DND-41 (cell line): ENCODE measurements around the gene GPR183.

ENCODE experiments used
- ATAC-seq: fragments of 200-7000 bp; cut with Tn5 transposase; 3 replicates; pipeline ENCODE4 v1.9.1; 2021; ENCODE audit warnings: low read depth; ENCODE audit not compliant: insufficient read depth
- DNase-seq: peaks from one replicate; pipeline ENCODE4 v3.0.0-alpha.2; 2020
- H2AFZ ChIP-seq: 2 replicates; pipeline ENCODE4 v1.6.0; 2012; ENCODE audit warnings: low read depth, low read length
- H3K27ac ChIP-seq: 2 replicates; pipeline ENCODE4 v1.5.1; 2012; ENCODE audit warnings: low read length, inconsistent platforms
- H3K27me3 ChIP-seq: fragments of 200-600 bp; sonication (generic); 2 replicates; pipeline ENCODE4 v1.6.0; 2012; ENCODE audit warnings: low read length, mild to moderate bottlenecking, inconsistent platforms; ENCODE audit not compliant: insufficient read depth, poor library complexity
- H3K36me3 ChIP-seq: 2 replicates; pipeline ENCODE4 v1.5.1; 2012; ENCODE audit warnings: low read length, inconsistent platforms; ENCODE audit not compliant: insufficient read depth
- H3K4me1 ChIP-seq: 2 replicates; pipeline ENCODE4 v1.5.1; 2012; ENCODE audit warnings: mild to moderate bottlenecking, low read length; ENCODE audit not compliant: insufficient read depth
- H3K4me2 ChIP-seq: 2 replicates; pipeline ENCODE4 v1.6.0; 2012; ENCODE audit warnings: mild to moderate bottlenecking, moderate library complexity, low read length, inconsistent platforms; ENCODE audit not compliant: insufficient read depth
- H3K4me3 ChIP-seq, 2 experiments: fragments of 200-600 bp in 1 of 2; shearing (Covaris generic) in 1 of 2; 2 replicates each; pipeline ENCODE4 v1.5.1; 2012 to 2016; ENCODE audit warnings: inconsistent platforms in 2 of 2, low read length in 2 of 2, mild to moderate bottlenecking in 2 of 2, low read depth in 1 of 2, moderate library complexity in 1 of 2
- H3K79me2 ChIP-seq: 2 replicates; pipeline ENCODE4 v1.6.0; 2012; ENCODE audit warnings: low read length, inconsistent platforms; ENCODE audit not compliant: insufficient read depth
- H3K9ac ChIP-seq: 2 replicates; pipeline ENCODE4 v1.6.0; 2012; ENCODE audit warnings: low read depth, mild to moderate bottlenecking, inconsistent platforms, low read length, moderate library complexity
- H3K9me3 ChIP-seq: 2 replicates; pipeline ENCODE4 v1.5.1; 2012; ENCODE audit warnings: low read length, moderate library complexity, mild to moderate bottlenecking, inconsistent platforms; ENCODE audit not compliant: insufficient read depth, severe bottlenecking
- H4K20me1 ChIP-seq: 2 replicates; pipeline ENCODE4 v1.6.0; 2012; ENCODE audit warnings: low read length; ENCODE audit not compliant: insufficient read depth
- EZH2 ChIP-seq: IDR thresholded peaks from 3 replicates; pipeline ENCODE4 v1.6.1; 2012; ENCODE audit warnings: borderline replicate concordance, low read depth, mild to moderate bottlenecking, moderate library complexity, low read length, inconsistent platforms; ENCODE audit not compliant: severe bottlenecking
- TF ChIP-seq, protein P1 (sequence below): IDR thresholded peaks from 2 replicates; pipeline ENCODE4 v1.5.1; 2012; ENCODE audit warnings: borderline replicate concordance, low read length, moderate library complexity, mild to moderate bottlenecking; ENCODE audit not compliant: poor library complexity, severe bottlenecking; ENCODE audit errors: extremely low read depth

Gene GPR183

DNA sequence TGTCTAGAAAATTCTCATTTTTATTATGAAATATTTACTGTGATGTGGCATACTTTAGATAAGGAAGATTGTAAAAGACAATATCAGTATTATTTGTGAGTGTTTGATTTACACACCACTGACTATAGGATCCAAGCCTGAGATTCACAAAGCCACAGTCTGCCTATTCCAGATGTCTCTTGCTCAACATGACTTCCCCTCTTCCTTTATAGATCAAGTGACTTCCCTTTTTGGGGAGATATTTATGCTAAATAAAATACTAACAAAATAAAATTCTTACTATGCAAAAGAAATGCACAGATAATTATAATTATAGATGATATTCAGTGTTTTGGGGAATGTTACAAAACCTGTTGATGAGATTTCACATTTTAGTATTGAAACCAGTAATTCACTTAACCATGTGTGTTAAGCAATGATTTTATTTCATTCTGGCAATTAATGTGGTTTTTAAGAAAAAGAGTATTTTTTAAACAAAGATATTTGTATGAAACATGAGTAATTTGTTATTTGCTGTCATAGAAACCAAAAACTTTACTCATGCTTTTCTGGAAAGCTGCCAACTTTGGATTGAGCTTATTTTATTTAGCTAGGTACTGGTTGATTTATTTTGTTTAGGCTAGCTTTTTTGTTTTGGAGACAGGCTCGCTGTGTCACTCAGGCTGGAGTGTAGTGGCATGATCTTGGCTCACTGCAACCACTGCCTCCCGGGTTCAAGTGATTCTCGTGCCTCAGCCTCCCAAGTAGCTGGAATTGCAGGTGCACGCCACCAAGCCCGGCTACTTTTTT lies 13.7 kb upstream of the GPR183 start:
- no peak overlapping the region for H3K4me2 ChIP-seq
- no peaks in the 10 kb centered on the region for H4K20me1 ChIP-seq
- H3K27ac ChIP-seq: no peak overlapping the region

GRCh38 chr13:99316657-99317256 lies 9.6 kb upstream of the GPR183 start:
- DNase-seq (no peak), ATAC-seq (no peak)
- TF ChIP-seq EZH2: no peak
- TF ChIP-seq, protein P1, sequence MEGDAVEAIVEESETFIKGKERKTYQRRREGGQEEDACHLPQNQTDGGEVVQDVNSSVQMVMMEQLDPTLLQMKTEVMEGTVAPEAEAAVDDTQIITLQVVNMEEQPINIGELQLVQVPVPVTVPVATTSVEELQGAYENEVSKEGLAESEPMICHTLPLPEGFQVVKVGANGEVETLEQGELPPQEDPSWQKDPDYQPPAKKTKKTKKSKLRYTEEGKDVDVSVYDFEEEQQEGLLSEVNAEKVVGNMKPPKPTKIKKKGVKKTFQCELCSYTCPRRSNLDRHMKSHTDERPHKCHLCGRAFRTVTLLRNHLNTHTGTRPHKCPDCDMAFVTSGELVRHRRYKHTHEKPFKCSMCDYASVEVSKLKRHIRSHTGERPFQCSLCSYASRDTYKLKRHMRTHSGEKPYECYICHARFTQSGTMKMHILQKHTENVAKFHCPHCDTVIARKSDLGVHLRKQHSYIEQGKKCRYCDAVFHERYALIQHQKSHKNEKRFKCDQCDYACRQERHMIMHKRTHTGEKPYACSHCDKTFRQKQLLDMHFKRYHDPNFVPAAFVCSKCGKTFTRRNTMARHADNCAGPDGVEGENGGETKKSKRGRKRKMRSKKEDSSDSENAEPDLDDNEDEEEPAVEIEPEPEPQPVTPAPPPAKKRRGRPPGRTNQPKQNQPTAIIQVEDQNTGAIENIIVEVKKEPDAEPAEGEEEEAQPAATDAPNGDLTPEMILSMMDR: no peak
- H3K36me3 ChIP-seq: peaks cover 45% of the 10 kb centered on the region
- H3K79me2 ChIP-seq: 0 out of 2 replicates have a peak, but pooled peaks cover 4% of the 10 kb centered on the region
- no peaks in the 10 kb centered on the region for H3K27me3 ChIP-seq
- no peak overlapping the region for H2AFZ ChIP-seq
- no peaks in the 10 kb centered on the region for H3K9me3 ChIP-seq
- H3K4me3 ChIP-seq: no peak overlapping the region
- no peak overlapping the region for H3K9ac ChIP-seq
- peaks cover 5% of the 10 kb centered on the region for H4K20me1 ChIP-seq
- H3K4me2 ChIP-seq: no peak overlapping the region
- no peak overlapping the region for H3K27ac ChIP-seq
- no peaks in the 10 kb centered on the region for H3K4me1 ChIP-seq

More for the DNA sequence above, 13.7 kb upstream of the GPR183 start:
- ATAC-seq (no peak), DNase-seq (no peak)
- TF ChIP-seq, protein P1: no peak
- no peak for TF ChIP-seq EZH2
- Histone ChIP-seq H3K79me2 (no peaks in the 10 kb centered on the region), H3K9me3 (no peaks in the 10 kb centered on the region), H3K36me3 (peaks cover 67% of the 10 kb centered on the region), H3K4me1 (peaks cover 5% of the 10 kb centered on the region), H3K9ac (no peak overlapping the region), H3K4me3 (no peak overlapping the region), H3K27me3 (no peaks in the 10 kb centered on the region), H2AFZ (no peak overlapping the region)

- H3K9me3 ChIP-seq: no peaks in the 10 kb centered on the region
- H3K36me3 ChIP-seq: peaks cover 46% of the 10 kb centered on the region
- peaks cover 7% of the 10 kb centered on the region for H4K20me1 ChIP-seq
- no peak overlapping the region for H3K9ac ChIP-seq
- H3K27me3 ChIP-seq: no peaks in the 10 kb centered on the region
- no peak for TF ChIP-seq EZH2
- TF ChIP-seq, protein P1: no peak
- no peak overlapping the region for H3K4me2 ChIP-seq
- no peaks in the 10 kb centered on the region for H3K4me1 ChIP-seq
- no peak overlapping the region for H3K27ac ChIP-seq
- H3K79me2 ChIP-seq: 0 out of 2 replicates have a peak, but pooled peaks cover 4% of the 10 kb centered on the region
- DNase-seq: no peak
- ATAC-seq: no peak
- H3K4me3 ChIP-seq: no peak overlapping the region
- no peak overlapping the region for H2AFZ ChIP-seq
Observed at GRCh38 chr13:99316224-99316623, 9.0 kb upstream of the GPR183 start.
